ENCODE results near the gene CDKL4.
"Not testable (repeated sequence)": the region's sequence is repeated elsewhere in the genome, so short reads cannot be mapped to it uniquely, and the experiment has no call there.

CDKL4 gene

DNA sequence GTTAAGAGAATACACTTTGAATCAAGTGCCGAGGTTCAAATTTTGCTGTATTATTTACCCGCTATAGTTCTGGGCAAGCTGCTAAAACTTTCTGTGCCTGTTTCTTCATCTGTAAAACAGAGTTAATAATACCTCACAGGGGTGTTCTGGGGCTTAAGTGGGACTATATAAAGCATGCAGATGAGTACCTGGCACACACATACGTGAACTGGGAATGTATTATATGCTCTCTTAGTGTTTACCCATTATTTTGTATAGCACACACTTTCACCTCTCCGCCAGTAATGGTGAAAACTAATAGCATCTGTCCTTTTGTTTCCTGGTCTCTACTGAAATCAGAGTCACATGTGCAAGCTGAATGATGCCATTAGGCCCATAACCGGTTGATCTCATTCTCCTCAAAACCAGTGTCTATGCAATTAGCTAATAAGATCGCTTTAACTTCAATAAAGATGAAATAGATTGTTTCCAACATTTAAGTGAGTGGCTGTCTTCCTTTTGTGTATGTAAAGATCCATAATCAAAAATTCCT, 3.8 kb upstream of the CDKL4 start:
- no peaks in the 10 kb centered on the region for H3K27me3 Mint-ChIP-seq
- DNase-seq (ENCODE audit: low spot score in 2 of 2) (no peak), ATAC-seq (ENCODE audit: low read depth) (no peak)
- peaks cover 9% of the 10 kb centered on the region for H3K36me3 Mint-ChIP-seq
- no peak overlapping the region for H3K27ac Mint-ChIP-seq
- peaks cover 4% of the 10 kb centered on the region for H3K9me3 Mint-ChIP-seq
- H3K4me1 Mint-ChIP-seq = peaks cover 15% of the 10 kb centered on the region
- H3K4me3 Mint-ChIP-seq = no peak overlapping the region

DNA sequence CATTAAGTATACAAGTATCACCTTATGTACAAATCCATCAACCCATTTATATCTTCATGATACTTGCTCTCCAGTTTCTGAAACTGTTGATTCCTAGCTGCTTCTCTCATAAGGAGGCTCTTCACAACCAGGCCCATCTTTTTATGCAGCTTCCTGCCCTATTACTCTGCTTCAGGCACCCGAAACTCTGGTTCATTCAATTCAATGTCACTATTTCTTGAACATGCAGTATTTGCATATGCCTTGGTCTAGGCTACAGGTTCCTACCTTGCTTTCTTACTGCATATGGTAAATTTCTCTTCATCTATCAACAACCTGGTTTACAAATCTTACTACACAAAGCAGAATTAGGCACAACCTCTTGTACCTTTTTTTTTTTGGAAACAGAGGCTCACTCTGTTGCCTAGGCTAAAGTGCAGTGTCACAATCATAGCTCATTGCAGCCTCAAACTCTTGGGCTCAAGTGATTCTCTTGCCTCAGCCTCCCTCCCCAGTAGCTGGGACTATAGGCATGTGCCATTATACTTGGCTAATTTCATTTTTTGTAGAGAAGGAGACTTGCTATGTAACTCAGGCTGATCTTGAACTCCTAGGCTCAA, 2.7 kb upstream of the CDKL4 start:
- Mint-ChIP-seq H3K9me3 (peaks cover 3% of the 10 kb centered on the region), H3K27ac (peak overlapping the region; percentile 2), H3K4me1 (peaks cover 15% of the 10 kb centered on the region), H3K4me3 (peak overlapping the region; percentile 12), H3K36me3 (peaks cover 6% of the 10 kb centered on the region), H3K27me3 (no peaks in the 10 kb centered on the region)
- no peak for DNase-seq (ENCODE audit: low spot score in 2 of 2)
- no peak for ATAC-seq (ENCODE audit: low read depth)

DNA sequence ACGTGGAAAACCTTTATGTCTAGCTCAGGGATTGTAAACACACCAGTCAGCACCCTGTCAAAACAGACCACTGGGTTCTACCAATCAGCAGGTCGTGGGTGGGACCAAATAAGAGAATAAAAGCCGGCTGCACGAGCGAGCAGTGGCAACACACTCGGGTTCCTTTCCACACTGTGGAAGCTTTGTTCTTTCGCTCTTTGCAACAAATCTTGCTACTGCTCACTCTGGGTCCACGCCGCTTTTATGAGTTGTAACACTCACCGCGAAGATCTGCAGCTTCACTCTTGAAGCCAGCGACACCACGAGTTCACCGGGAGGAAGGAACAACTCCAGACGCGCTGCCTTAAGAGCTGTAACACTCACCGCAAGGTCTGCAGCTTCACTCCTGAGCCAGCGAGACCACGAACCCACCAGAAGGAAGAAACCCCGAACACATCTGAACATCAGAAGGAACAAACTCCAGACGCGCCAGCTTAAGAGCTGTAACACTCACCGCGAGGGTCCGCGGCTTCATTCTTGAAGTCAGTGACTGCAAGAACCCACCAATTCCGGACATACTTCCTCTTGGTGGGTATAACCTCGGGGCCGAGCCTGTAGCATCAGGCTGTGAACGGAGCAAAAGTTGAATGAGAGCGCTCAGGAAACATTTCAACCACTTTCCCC, 1.3 kb upstream of the CDKL4 start:
- H3K27ac Mint-ChIP-seq = peak overlapping the region; percentile 62
- ATAC-seq (ENCODE audit: low read depth) = peak; percentile 30
- peak overlapping the region; percentile 86 for H3K4me3 Mint-ChIP-seq
- peaks cover 15% of the 10 kb centered on the region for H3K4me1 Mint-ChIP-seq
- DNase-seq (ENCODE audit: low spot score in 2 of 2) = peak; percentile 2 to 13
- H3K9me3 Mint-ChIP-seq, H3K27me3 Mint-ChIP-seq, H3K36me3 Mint-ChIP-seq: not testable (repeated sequence)

DNA sequence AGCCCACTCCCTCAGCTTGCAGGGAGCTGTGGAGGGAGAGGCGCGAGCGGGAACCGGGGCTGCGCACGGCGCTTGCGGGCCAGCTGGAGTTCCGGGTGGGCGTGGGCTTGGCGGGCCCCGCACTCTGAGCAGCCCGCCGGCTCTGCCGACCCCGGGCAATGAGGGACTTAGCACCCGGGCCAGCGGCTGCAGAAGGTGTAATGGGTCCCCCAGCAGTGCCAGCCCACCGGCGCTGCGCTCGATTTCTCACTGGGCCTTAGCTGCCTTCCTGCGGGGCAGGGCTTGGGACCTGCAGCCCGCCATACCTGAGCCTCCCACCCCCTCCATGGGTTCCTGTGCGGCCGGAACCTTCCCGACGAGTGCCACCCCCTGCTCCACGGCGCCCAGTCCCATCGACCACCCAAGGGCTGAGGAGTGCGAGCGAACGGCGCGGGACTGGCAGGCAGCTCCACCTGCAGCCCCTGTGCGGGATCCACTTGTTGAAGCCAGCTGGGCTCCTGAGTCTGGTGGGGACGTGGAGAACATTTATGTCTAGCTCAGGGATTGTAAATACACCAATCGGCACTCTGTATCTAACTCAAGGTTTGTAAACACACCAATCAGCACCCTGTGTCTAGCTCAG, 582 bp upstream of the CDKL4 start:
- H3K36me3 Mint-ChIP-seq; H3K9me3 Mint-ChIP-seq; DNase-seq (ENCODE audit: low spot score in 2 of 2); H3K27me3 Mint-ChIP-seq; ATAC-seq (ENCODE audit: low read depth): not testable (repeated sequence)
- Mint-ChIP-seq H3K4me3 (peak overlapping the region; percentile 86), H3K4me1 (peaks cover 15% of the 10 kb centered on the region), H3K27ac (peak overlapping the region; percentile 62)

DNA sequence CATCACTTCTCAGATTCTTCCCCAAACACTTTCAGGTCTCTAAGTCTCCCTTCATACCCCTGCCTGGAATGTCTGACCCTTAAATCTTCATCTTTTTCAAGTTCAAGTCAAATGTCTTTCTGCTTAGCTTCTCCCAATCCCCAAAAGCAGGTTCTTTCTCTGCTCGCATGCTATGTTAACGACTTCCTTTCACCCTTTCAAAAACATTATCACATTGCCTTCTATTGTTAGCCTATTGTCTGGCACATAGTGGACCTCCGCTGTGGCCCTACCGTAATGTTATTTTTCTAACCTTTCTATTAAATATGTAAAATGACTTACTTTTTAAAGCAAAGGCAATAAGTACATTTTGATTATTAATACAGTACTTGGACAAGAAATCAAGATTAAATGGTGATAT, 2.2 kb downstream of the CDKL4 start:
- H3K27me3 Mint-ChIP-seq = no peaks in the 10 kb centered on the region
- H3K27ac Mint-ChIP-seq = no peak overlapping the region
- no peak for ATAC-seq (ENCODE audit: low read depth)
- H3K4me1 Mint-ChIP-seq = peaks cover 14% of the 10 kb centered on the region
- H3K9me3 Mint-ChIP-seq = no peaks in the 10 kb centered on the region
- no peak for DNase-seq (ENCODE audit: low spot score in 2 of 2)
- peaks cover 1% of the 10 kb centered on the region for H3K36me3 Mint-ChIP-seq
- no peak overlapping the region for H3K4me3 Mint-ChIP-seq

DNA sequence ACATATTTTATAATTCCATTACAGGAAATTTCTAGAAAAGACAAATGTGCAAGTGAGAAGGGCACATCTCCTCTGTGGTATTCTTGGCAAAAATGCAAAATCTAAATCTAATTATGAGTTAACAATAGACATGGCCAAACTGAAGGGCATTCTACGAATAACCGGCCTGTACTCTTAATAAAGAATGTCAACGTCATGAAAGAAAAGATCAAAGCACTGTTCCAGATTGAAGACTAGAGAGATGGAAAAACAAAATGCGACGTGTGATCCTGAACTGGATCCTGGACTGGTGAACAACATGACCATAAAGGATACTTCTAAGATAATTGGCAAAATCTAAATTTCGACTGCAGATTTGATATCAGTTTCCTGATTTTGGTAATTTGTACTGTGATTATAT, 3.0 kb downstream of the CDKL4 start:
- no peaks in the 10 kb centered on the region for H3K27me3 Mint-ChIP-seq
- H3K4me3 Mint-ChIP-seq = no peak overlapping the region
- no peak for ATAC-seq (ENCODE audit: low read depth)
- peaks cover 8% of the 10 kb centered on the region for H3K36me3 Mint-ChIP-seq
- H3K27ac Mint-ChIP-seq = no peak overlapping the region
- H3K9me3 Mint-ChIP-seq = peaks cover 2% of the 10 kb centered on the region
- peaks cover 7% of the 10 kb centered on the region for H3K4me1 Mint-ChIP-seq
- DNase-seq (ENCODE audit: low spot score in 2 of 2) = no peak

DNA sequence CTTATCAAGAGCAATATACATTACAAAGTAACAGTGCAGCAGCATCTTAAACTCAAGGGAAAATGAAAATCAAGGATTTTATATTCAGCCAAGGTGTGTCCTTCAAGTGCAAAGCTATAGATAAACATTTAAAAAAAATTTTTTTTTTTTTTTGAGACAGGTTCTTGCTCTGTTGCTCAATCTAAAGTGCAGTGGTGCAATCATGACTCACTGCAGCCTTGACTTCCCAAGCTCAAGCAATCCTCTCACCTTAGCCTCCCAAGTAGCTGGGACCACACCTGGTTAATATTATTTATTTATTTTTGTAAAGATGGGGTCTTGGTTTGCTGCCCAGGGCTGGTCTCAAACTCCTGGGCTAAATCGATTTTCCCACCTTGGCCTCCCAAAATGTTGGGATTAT, 9.0 kb downstream of the CDKL4 start:
- Mint-ChIP-seq H3K4me3 (no peak overlapping the region), H3K27me3 (no peaks in the 10 kb centered on the region), H3K4me1 (no peaks in the 10 kb centered on the region), H3K27ac (no peak overlapping the region), H3K9me3 (peaks cover 4% of the 10 kb centered on the region), H3K36me3 (peaks cover 9% of the 10 kb centered on the region)
- ATAC-seq (ENCODE audit: low read depth) (no peak), DNase-seq (ENCODE audit: low spot score in 2 of 2) (no peak)

DNA sequence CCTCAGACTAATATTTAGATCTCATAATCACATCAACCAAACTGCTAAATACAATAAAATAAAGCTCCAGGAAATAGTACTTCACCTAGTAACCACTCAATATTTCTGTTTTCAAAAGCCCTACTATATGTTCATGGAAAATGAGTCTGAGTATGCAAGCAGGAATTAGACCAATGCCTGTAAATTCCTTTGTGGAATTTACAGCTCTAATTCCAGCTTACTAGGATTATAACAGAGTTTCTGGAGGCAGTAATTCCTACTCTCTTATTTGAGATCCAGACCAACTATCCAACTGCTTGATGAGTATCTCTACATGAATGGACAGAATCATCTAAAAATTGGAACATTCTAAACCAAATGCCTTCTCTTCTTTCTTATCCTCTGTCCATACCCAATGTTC, 11.6 kb downstream of the CDKL4 start:
- peaks cover 4% of the 10 kb centered on the region for H3K9me3 Mint-ChIP-seq
- no peak overlapping the region for H3K27ac Mint-ChIP-seq
- peaks cover 9% of the 10 kb centered on the region for H3K36me3 Mint-ChIP-seq
- no peak for DNase-seq (ENCODE audit: low spot score in 2 of 2)
- H3K27me3 Mint-ChIP-seq = no peaks in the 10 kb centered on the region
- no peak for ATAC-seq (ENCODE audit: low read depth)
- H3K4me1 Mint-ChIP-seq = peaks cover 8% of the 10 kb centered on the region
- H3K4me3 Mint-ChIP-seq = no peak overlapping the region

DNA sequence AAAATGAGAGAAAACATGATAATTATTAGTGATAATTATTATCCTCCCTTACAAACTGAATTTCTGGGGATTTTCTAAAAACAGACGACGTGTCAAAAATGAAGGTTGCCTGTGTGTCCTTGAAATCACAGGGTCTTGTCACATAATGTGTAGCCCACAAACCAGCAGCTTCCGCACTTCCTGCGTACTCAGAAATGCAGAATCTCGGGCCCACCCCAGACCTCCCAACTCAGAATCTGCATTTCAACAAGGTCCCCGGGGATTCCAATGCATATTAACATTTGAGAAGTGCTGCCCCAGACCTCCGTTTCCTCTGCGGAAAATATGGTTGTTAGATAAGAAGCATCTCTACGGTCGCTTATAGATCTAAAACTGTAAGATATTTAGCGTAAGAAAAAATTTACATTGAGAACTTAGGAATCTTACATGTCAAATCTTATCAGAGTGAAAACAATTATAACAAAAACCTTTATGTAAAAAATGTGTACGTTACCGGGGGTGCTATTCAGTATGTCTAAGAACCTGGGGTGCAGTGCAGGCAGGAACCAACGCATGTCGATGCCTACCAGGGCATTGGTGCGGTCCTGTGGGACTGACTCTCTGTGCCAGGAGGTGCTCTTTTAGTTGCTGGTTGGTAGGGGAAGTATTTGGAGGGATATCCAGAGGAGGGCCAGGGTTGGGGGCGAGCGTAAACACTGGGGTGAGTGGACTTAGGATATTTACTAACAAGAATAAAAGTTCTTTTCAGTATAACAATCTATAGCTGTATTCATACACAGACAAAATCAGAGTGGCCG, 15.2 kb downstream of the CDKL4 start:
- ATAC-seq (ENCODE audit: low read depth) (peak; percentile 33), DNase-seq (ENCODE audit: low spot score in 2 of 2) (peak; percentile 1 to 21)
- Mint-ChIP-seq H3K27me3 (no peaks in the 10 kb centered on the region), H3K27ac (peak overlapping the region; percentile 53), H3K4me1 (peaks cover 8% of the 10 kb centered on the region), H3K36me3 (no peaks in the 10 kb centered on the region), H3K4me3 (peak overlapping the region; percentile 74), H3K9me3 (no peaks in the 10 kb centered on the region)

DNA sequence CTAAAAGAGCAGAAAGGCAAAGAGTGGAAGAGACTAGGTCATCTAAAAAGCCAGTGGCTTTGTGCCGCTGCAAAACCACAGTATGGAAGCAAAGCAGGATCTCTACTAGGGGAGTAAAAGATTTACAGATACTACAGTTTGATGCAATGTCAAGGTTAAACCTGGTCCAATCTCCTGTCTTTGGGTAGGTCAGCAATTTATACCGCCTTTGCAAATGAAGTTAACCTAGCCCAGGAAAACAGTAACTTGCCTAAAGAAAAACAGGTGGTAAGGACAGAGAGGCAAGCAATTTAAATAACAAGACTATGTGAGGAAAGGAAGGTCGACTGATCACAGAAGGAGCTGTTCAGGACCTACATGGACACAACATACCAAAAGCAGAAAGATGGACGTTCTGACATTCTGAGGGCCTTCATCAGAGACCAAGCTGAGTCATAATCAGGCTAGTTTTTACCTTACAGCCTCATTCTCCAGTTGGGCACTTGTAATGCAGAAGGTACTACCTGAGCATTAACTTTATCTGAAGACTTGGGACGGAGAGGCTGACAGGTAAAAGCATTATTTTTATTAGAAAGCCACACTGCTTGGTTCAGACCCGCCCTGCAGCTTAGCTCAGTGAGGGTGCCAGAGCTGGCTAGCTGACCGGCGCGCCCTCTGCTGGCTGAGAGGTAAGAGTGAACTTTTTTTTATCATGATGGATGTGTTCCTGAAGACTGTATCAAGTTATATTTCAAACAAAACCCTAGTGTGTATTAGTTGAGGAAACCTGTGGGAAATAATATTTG, 15.9 kb downstream of the CDKL4 start:
- peak; percentile 76 to 77 for DNase-seq (ENCODE audit: low spot score in 2 of 2)

DNA sequence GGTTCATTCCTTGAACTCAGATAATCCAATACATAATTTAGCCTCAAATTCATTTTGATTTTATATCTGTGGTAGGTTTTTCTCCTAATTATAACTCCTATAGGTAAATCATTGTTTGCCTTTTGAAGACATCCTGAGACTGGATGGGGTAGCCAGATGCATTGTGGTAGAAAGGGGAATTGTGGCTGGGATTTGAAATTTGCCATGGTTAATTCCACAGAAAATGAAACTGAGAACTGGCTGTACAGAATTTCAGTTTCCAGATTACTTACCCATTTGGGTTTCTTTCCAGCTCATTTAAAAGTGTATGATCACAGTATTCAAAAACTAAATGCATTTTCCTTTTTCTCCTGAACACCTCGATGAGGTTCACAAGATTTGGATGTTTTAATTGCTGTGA, 18.2 kb downstream of the CDKL4 start:
- DNase-seq (ENCODE audit: low spot score in 2 of 2) (no peak), ATAC-seq (ENCODE audit: low read depth) (no peak)
- H3K36me3 Mint-ChIP-seq = no peaks in the 10 kb centered on the region
- H3K4me3 Mint-ChIP-seq = no peak overlapping the region
- H3K4me1 Mint-ChIP-seq = peaks cover 8% of the 10 kb centered on the region
- H3K9me3 Mint-ChIP-seq = no peaks in the 10 kb centered on the region
- no peak overlapping the region for H3K27ac Mint-ChIP-seq
- H3K27me3 Mint-ChIP-seq = no peaks in the 10 kb centered on the region

More for the DNA sequence above, 15.9 kb downstream of the CDKL4 start:
- peak overlapping the region; percentile 53 for H3K27ac Mint-ChIP-seq
- no peaks in the 10 kb centered on the region for H3K27me3 Mint-ChIP-seq
- peaks cover 8% of the 10 kb centered on the region for H3K4me1 Mint-ChIP-seq
- ATAC-seq (ENCODE audit: low read depth) = peak; percentile 85
- H3K36me3 Mint-ChIP-seq = no peaks in the 10 kb centered on the region
- H3K4me3 Mint-ChIP-seq = peak overlapping the region; percentile 74
- H3K9me3 Mint-ChIP-seq = no peaks in the 10 kb centered on the region

DNA sequence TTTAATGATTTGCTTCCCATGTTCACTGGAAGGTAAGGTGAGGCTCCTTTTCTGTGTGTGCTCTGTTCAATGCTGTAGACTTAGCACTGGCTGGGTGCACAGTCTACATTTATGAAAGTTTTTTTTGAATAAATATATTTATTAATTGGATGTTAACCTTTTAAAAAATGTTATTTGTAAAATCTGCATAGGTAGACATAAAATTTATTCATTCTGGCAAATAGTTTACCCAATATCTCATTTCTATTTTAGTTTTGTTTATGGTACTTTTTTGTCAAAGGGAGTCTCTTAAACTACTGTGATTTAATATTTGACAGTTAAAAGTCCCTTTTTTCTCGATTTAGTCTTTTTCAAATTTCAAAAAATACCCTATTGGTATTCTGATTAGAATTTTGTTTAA, 19.9 kb downstream of the CDKL4 start:
- Mint-ChIP-seq H3K4me1 (peaks cover 8% of the 10 kb centered on the region), H3K9me3 (no peaks in the 10 kb centered on the region), H3K27ac (no peak overlapping the region), H3K4me3 (no peak overlapping the region), H3K27me3 (no peaks in the 10 kb centered on the region), H3K36me3 (no peaks in the 10 kb centered on the region)
- DNase-seq (ENCODE audit: low spot score in 2 of 2) (no peak), ATAC-seq (ENCODE audit: low read depth) (no peak)

DNA sequence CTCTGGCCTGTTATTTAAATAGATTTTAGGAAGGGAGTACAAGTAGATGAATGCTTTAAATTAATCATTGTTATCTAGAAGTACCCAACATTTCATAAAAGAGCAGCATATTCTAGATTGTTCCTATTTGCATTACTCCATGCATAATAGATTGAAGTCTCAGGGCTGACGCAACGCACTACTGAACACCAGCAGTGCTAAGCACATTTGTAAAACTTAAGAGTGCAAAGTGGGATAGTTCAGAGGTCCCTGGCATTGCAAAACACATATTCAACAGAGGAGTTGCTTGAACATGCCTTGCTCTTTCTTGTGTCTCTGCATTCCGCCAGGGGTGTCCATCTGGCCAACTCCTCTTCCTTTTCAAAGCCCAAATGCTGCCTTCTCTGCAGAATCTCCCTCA, 22.3 kb downstream of the CDKL4 start:
- no peak for DNase-seq (ENCODE audit: low spot score in 2 of 2)
- H3K9me3 Mint-ChIP-seq = no peaks in the 10 kb centered on the region
- no peak overlapping the region for H3K4me3 Mint-ChIP-seq
- ATAC-seq (ENCODE audit: low read depth) = no peak
- peaks cover 2% of the 10 kb centered on the region for H3K4me1 Mint-ChIP-seq
- no peak overlapping the region for H3K27ac Mint-ChIP-seq
- H3K27me3 Mint-ChIP-seq = no peaks in the 10 kb centered on the region
- H3K36me3 Mint-ChIP-seq = no peaks in the 10 kb centered on the region

All from memory B cell (primary cell).